NCI-H82 (cell line): ENCODE data around the gene PDE4B.

Experiments used
- DNase-seq: peaks from one replicate; lab custom pipeline; 2025; lab: John Stamatoyannopoulos, UW

PDE4B gene

DNA sequence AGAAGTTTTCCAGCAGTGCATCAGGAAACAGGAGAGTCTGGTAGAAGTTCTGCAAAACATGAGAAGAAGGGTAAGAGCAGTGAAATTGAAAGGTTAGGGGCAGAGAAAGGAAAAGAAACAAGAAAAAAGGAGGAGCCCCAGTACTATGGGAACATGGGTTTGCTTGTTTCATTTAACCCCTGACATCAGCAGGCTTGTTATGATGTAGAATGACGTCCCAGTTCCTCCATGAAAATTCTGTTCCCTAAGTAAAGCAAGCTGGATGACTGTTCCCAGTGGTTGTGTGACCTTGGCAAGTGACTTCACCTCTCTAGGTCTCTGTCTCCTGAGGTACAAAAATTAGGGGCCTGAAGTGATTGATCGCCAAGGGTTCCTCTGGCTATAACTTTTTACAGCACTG lies 472.6 kb downstream of the PDE4B start:
- no peak for DNase-seq

DNA sequence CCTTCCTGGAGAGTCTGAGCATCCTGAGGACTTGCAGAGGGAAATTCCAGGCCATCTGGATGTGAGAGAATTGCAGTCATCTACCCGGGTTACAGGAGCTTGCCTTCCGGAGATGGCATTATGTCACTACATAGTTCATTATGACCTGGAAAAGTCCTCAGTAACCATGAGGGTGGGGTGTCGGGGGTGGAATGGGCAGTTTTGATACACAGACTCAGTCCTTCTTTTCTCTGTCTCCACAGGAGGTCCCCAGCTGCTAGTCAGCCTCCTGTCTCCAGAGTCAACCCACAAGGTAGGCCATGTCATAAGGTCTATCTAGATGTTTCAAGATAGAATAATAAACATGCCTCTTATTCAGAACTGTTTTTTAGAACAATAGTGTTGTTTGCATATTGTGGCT lies 473.1 kb downstream of the PDE4B start:
- no peak for DNase-seq

DNA sequence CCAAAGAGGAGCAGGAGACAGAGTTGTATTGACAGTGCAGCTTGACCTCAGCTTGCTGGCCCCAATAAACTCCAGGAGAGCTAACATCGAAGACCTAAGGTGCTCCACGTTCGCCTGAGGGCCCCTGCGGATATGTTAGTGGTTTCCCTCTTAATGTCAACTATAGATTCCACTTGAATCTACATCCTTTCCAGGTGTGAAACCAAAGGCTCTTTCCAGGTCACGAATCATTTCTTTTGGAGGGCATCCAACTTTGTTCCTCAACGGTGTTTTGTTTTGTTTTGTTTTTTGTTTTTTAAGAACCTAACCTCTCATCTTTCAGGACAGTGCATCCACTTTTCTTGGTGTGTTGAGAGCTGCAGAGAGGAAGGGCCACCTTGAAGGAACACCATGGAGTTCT lies 473.7 kb downstream of the PDE4B start:
- DNase-seq: no peak

DNA sequence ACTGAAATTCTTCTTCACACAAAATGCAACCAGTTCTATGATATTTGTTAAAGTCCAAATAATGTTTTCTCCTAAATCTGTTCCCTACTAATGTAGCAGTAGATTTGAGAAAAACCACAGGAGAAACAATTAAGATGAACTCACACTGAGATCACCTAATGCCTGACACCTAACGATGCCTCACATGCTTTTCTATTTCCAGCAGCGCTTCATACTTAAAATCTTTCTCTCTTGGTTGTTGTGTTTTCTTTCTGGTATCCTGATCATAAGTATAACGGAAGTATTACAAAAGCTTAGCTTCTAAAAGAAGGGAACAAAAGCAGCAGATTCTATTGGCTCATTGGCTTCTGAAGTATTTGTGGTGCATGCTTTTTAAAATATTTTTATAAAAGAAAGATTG lies 474.1 kb downstream of the PDE4B start:
- no peak for DNase-seq

DNA sequence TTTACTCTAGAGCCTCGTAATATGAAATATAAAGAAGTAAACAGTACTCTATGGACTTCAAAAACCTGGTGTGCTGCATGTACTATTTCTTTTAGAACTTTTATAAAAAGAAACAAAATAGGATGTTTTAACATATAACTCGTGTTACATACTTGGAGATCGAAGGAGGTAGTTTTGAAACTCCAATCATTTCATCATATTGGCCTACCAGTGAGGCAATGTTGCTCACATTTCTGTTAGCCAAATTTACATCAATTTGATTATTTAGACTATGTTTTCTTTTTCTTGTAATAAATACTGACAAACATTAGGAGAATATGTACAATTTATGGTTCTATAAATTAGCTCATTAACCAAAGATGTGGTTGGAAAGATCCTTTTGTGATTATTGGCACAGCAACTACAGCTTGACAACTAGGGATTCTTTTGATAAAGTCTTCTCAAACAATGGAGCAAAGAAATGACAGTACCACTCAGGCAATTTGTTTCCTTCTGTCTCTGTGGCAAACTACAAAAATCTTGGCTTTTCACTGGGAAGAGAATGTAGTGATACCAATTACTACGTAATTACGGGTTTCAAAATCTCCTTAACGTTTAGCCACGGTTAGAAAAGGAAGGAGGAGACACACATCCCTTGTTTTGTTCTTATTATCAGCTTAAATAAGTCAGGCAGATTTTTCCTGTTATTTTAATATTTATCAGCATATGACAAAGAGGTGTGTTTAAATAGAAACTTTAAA lies 474.7 kb downstream of the PDE4B start:
- no peak for DNase-seq

DNA sequence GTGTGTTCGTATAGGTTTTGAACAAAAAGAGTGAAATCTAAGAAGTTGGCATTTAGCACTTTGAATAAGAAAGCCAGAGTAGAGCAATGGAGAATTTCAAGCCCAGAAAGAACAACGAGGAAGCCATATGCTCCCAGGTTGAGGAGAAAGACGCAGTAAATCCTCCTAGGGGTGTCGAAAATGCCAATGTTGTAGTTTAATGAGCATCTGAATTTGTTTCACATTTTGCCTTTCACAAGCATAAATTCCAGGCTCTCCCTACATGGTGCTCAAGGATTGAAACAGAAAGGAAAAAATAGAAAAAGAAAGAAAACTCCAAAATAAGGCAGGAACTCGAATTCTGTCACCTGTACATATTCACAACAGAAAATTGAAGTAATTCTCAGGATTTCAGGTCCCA lies 476.5 kb downstream of the PDE4B start:
- no peak for DNase-seq

DNA sequence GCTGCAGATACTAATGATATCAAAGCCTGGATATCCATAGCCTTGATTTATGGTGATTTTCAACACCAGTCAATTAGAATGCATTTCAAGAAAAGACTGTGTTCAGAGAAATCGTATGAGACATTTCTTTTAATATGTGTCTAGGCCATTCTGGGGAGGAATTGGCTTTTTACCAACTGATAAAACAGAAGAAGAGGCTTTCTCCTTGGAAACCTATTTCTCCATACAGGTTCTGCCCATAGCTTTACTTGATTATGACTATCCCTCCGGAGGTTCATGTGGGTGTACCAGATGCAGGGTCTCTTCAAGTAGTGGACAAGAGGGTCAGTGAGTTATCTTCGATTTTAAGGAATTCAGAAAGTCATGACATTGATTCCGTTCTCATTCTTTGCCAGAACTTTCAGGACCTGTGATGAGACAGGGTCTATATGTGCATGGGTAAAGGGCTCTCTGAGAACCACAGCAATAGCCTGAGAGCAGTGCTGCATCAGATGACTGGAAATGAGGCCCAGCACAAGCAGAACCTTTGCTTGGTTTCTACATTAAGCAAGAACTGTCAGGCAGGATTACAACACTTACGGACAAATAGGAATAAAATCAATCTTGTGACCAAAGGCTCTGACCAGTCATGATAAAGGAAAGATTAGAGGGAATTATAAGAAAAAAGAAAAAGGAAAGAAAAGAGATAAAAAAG lies 477.6 kb downstream of the PDE4B start:
- DNase-seq: no peak

DNA sequence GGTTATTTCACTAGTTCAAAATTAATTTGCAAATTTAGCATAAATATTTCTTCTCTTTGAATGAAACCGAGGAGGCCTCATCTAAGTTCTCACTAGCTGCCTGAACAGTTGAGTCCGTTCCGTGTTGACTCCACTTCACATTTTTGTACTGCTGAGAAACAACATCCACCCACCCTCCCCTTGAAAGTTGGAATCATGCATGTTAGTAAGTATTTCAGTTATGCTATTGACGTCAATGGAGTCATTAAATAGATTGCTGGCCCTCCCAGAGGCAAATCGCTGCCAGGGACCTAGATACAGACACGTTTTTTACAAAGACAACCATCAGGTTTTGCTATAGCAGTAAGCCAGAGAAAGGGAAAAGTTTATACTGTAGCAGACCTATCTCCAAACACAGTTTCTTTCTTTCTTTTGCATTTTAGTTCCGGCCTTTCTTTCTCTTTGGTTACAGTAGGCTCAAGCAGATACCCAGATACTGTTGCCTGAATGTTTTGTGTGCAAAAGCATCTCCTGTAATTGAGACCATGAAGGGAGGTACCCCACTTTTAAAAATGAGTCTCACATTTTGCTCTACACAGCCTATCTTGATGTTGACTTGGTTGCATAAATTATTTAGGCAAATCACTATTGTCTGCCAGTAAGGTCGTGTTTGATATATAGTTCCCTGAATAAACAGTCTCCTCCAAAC lies 478.7 kb downstream of the PDE4B start:
- peak; percentile 12 for DNase-seq

DNA sequence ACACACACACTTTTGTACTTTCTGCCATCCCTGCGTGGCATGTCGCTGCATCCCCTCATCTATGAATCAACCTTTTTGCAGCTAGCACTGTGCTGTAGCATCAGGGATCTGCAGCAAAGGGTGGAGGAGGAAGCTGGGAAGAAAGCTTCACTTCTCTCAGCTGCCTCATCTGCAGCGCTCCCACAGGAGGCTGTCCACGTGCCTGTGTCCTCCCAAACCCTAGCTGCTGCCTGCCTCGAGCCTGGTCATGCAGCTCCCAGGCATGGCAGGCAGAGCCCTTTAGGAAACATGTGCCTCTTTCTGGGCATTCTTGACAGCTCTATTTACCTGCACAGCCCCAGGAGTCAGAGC lies 479.2 kb downstream of the PDE4B start:
- no peak for DNase-seq

DNA sequence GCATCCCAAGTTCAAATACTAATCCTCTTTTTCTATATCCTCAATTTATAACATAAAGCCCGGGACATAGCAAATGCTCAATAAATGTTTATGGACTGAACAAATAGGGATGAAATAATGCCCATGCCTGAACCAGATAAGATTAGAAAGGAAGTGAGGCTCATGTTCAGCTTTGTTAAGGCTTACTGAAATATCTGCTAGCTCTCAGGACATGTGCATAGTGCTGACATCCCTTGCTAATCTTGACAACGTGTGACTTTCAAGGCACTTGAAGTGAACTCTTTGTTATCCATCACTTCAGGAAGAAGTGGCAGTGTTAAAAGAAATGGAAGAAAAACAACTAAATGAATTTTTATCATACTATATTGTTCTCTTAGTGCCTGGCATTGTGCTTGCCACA lies 481.0 kb downstream of the PDE4B start:
- no peak for DNase-seq

DNA sequence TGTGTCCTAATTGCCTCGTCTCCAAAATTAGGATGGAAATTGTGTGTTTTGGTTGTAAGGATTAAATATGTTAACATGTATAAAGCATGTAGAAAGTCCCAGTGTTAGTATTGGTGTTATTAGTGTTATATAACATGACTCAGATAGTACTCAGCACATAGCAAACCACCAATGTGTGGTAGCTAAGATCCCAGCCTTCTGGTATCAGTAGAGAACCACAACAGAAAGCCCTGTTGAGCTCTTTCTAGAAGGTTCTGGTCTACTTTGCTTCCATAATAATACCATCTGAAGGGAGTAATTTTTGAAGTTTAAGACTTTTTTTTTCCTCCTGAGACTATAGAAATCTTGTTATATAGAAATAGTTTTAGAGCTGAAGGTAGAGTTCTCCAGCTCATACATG lies 481.9 kb downstream of the PDE4B start:
- DNase-seq: no peak

DNA sequence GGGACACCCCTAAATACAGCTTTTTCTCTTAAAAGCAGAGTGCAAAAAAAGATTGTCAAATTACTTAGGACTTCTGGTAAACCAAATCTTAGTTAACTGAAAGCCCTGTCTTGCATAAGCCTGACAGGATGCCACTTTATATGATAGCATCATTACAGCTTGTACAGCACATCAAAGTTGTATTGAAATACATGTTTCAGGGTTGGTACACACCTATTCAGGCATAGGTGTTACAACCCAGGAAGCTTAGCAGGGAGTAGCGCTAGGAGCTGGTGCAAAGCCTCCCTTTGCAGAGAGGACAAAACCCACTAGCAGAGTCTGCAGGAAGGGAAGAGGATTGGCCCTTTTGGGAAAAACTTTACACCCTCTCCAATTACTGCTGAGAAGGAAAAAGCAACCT lies 482.4 kb downstream of the PDE4B start:
- no peak for DNase-seq

DNA sequence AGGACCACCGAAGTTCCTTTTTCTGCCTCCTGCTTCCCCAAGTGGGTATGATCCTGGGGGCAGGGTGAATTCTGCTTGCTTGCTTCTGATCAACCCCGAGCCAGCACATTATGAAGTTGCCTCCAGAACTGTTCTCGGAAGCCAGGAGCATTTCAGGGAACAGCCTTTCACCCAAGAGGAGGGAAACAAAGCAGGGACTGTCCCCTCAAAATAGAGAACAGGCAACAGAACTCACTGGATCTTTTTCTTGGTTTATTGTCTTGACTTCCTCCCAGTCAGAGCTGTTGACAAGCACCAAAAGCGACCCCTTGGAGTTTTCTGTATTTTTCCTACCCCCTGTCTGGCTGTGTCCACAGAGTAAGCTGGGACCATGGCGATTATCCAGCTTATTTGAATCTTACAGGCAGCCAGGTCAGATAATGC lies 482.9 kb downstream of the PDE4B start:
- DNase-seq: peak; percentile 27

DNA sequence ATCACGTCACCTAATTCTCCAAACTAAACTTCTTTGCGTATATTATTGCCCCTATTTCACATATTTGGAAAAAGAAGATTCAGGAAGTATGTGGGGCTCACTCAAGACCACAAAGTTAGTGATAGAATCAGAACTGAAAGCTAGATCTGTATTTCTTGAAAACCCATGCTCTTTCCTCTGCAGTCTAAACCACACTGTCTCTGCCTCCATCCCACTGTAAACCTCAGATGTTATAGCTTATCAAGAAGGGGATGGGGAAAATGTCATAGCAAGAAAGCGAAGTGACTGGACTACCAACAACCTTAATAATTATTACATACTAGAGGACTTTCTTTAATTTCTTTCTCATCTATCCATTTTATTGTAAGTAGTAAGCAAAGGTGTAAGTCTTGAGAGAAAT lies 483.5 kb downstream of the PDE4B start:
- DNase-seq: no peak

DNA sequence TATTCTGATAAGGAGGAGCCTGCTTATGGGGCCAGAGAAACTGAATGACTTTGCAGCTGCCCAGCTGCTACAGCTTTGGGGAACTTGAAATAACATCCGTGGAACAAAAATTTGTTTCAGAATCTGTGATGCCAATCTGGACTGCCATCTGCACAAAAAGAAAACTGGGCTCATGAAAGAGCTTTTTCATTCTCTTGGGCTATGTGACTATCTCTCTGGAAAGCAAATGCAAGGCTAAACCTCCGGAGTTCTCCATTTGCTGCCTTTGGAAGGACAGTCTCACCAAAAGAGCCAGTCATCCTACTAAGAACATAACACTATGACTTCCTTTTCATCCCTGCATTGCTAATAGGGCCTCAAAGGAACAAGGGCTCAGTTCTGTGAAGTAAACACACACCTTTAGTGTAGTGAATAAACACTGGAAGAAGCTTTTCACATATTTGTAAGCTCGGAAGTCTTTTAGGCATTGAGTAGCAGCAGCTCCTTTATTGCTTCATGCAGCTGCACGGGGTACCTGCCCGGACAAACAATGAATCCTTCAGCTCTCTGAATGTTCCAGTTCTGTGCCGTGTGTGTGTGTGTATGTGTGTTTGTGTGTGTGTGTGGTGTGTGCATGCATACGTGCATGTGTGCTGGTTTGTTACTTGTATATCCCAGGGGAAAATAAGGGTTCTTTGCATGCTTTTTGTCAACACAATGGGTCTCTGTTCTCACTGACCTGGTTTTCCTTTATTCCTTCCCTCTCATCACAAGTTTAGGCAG lies 485.7 kb downstream of the PDE4B start:
- no peak for DNase-seq

DNA sequence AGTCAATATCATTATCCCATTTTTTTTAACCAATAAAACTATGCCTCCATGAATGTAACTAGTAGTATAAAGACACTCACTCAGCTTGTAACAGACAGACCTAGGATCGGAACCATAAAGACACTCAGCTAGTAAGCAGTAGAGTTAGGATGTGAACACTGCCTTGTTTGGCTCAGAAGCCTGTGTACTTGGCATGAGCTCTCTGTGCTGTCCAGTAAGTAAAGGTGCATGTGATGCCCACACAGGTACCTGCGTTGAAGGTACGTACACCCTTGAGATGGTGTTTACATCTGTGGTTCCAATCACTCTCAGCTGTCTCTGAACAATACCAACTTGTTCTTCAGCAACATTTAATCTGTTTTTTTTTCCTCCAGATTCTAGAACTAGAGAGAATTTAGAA lies 489.1 kb downstream of the PDE4B start:
- no peak for DNase-seq

DNA sequence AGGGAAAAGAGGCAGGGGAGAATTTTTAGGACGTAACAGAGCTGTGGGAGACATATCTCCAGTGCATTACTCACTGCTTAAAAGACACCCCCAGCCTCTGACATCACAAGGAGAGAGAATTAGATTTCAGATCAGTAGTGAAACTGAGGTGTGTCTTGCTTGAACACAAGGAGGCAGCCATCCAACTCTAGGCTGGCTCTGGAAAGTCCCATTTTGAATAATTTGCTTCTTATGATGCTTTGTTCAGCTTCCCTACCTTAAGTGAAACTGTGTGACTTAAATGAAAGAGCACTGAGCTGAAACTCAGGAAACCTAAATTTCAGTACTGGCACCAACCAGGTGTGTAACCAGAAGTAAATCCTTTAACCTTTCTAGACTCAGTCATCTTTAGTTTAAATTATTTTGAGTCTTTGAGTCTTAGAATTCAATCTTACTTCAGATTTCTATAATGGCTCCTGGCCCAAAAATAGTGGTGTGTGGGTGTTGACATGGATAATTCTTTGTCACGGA lies 489.7 kb downstream of the PDE4B start:
- DNase-seq: no peak

DNA sequence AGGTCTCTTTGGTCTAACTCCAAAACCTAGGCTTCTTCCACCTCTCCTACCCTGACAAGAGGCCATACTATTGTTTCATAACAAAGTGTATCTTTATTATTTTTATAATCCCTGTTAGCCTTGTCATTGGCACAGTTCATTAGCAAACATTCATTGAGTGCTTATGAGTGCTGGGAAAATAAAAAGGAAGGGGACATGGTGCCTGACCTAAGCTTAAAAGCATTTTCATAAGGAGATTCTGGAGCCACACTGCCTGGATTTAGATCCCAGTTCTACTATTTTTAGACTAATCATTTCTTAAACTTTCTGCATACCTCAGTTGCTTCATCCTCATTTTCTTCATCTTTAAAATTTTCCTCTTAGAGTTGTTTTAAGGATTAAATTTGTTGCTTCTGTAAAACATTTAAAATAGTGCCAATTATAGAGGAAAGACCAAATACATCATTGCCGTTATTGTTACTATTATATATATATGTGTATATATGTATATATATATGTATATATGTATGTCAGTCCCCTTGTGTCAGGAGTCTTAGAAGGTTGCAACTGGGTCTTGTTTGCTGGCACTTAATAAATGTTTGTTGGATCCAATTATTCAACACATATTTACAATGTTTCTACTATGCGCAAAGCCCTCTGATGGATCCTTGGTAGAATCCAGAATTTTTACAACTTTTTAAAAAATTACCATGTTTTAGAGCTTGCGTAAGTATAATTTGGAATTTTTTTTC lies 490.4 kb downstream of the PDE4B start:
- no peak for DNase-seq

DNA sequence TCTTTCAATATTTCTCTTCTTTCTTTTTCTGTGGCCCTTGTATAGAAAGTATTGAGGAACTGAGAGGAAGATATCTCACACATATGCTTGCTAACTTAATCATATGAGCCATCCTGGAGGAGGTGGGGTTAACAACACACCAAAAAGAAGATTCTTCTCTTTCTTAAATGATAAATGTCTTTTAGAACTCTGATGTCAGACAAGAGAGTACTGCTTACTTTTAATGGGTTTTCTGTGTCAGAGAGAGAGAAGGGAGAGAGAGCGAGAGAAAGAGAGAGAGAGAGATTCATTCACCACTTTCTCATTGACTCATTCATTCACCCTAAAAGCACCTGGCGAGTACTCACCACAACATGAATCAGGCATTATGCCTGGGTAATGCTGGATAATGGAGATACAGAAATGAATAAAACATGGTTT lies 490.9 kb downstream of the PDE4B start:
- DNase-seq: no peak

DNA sequence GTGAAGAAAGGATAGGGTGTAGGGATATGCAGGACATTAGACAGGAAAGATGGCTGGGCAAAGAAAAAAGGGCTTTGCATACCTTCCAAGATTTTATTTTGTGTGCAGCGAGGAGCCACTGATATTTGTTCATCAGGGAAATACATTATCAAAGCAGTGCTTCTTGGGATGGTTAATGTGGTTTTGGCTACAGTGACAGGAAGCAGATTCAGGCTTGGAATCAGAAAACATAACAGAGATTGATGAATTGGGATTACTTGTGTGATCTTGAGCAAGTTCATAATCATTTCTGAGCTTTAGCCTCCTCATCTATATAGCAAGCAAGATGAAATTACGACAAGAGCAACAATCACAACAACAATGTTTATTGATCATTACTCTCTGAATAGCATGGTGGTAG lies 492.1 kb downstream of the PDE4B start:
- no peak for DNase-seq

DNA sequence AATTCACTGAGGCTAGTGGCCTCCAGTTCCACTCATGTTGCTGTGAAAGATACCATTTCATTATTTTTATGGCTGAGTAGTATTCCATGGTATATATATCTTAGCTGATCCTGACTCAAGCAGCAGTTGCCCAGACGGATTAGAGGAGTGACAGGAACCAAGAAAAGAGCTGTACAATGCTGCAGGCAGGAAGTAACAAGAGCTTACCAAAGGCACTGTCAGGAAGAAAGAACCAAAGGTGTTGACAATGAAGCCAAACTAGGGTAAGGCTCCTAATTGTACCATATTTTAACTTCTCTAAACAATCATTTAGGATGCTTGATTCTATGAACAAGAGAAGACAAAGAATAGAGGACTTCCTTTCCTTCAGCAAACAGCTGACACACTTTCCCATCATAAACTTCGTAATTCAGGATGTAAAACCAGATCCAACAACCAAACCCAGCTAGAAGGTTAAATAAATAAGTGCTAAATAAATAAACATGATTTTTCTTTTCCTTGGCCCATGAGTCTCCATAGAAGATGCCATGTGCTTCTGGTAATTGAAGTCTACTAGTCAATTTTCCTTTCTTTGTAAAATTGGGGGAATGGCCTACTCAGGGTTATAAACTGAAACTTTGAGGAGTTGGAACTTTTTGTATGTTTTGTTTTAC lies 493.0 kb downstream of the PDE4B start:
- no peak for DNase-seq
